Measurements from ENCODE around the gene SPOCK2.

SPOCK2 gene

DNA sequence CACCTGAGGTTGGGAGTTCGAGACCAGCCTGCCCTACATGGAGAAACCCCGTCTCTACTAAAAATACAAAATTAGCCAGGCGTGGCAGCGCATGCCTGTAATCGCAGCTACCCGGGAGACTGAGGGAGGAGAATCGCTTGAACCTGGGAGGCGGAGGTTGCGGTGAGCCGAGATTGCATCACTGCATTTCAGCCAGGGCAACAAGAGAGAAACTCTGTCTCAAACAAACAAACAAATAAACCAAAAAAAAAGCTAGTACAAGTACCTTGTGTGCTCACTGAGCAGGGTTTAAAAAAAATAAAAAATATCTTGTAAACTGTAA, 11.2 kb upstream of the SPOCK2 start:
- no peak overlapping the region for H3K4me3 ChIP-seq (ENCODE audit: low read depth, low read length)
- TF ChIP-seq, protein P1, sequence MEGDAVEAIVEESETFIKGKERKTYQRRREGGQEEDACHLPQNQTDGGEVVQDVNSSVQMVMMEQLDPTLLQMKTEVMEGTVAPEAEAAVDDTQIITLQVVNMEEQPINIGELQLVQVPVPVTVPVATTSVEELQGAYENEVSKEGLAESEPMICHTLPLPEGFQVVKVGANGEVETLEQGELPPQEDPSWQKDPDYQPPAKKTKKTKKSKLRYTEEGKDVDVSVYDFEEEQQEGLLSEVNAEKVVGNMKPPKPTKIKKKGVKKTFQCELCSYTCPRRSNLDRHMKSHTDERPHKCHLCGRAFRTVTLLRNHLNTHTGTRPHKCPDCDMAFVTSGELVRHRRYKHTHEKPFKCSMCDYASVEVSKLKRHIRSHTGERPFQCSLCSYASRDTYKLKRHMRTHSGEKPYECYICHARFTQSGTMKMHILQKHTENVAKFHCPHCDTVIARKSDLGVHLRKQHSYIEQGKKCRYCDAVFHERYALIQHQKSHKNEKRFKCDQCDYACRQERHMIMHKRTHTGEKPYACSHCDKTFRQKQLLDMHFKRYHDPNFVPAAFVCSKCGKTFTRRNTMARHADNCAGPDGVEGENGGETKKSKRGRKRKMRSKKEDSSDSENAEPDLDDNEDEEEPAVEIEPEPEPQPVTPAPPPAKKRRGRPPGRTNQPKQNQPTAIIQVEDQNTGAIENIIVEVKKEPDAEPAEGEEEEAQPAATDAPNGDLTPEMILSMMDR (IDR thresholded peaks at IDR 0.05; ENCODE audit: control insufficient read depth, extremely low read depth, insufficient read depth): no peak
- no peak for DNase-seq (ENCODE audit: low read depth)

DNA sequence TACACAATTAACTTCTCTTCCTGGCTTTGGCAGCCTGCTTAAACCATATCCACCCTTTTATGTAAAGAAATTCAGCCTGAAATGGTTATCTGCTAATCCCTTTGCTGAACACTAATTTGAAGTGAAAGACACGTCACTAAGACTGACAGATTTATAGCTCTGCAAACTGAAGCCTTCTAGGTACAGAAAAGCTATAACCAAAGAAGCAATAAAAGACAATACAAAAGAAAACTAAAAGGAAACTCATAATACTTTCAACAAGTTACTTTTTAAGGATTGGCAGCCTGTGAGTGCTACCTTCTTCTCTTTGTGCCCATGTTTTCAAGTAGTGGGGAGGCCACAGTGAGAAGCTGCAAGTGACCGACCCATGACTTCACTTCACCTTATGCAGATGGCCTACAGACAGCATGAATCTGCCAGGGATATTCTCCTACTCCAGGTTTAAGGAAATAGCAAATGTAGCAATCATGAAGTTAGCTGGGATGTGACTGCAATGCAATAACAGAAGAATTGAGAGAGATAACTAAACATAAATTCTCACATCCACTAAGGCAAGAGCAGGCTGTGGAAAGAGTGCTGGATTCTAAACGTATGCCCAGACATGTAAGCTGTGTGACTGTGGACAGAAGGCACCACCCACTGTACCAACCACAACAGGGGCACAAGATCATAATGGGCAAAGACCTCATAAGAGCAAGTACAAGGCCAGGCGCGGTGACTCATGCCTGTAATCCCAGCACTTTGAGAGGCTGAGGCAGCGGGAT, 10.7 kb upstream of the SPOCK2 start:
- TF ChIP-seq, protein P1 (IDR thresholded peaks at IDR 0.05; ENCODE audit: control insufficient read depth, extremely low read depth, insufficient read depth): no peak
- no peak for DNase-seq (ENCODE audit: low read depth)
- no peak overlapping the region for H3K4me3 ChIP-seq (ENCODE audit: low read depth, low read length)

DNA sequence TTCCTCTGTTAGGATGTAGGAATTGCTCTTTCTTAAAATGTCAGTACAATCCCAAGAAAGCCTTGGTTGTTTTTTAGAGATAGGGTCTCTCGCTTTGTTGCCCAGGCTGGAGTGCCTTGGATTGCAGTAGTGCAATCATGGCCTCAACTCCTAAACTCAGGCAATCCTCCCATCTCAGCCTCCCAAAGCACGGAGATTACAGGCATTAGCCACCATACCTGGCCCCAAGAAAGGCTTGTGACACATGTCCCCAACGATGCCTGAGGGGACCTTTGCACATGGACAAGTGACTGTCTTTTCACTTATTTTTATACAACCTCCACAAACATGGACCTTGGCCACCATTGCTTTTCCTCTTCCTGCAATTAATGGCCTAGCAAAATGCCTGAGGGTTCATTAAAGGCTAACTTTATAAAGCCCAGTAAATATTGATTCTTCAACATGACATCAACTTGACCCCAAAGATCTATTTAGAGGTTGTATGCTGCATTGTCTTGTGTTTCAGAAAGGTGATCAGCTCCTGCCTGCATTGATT, 10.0 kb upstream of the SPOCK2 start:
- H3K4me3 ChIP-seq (ENCODE audit: low read depth, low read length): no peak overlapping the region
- TF ChIP-seq, protein P1 (IDR thresholded peaks at IDR 0.05; ENCODE audit: control insufficient read depth, extremely low read depth, insufficient read depth): no peak
- no peak for DNase-seq (ENCODE audit: low read depth)

DNA sequence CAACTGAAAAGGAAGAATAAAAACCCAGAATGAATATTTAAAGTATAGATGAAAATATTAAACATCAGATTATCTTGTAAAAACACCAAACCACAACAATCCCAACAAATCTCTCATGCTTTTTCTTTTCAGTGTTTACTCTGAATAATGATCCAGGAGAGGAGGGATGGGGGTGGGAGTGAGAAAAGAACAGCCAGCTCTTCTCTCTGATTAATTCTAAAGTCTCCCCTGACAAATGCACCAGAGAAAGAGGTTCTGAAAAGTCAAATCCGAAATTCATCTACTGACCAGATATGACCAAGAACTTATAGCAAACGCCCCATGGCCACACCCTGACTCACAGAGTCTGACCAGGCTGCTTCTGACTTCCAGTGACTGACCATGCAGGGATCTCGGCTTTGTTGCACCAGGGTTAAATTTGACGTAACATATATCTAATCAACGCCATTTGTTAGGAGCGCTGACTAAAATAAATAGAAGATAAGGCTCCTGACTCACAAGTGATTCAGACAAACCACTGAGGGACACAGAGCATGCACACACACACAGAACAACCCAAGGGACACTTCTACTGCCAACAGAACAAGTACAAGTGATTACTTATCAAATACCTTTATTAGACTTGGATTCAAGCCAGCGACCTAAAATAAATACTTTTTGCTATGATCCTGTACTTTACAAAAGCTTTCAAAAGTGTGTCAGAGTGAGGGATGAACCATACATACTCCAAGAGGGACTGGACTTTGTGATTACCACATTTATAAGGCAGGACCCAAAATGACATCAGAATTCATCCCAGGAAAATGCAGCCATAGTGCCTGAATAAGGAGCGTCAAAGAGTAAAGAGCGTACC, 9.3 kb upstream of the SPOCK2 start:
- DNase-seq (ENCODE audit: low read depth): peak; percentile 88
- H3K4me3 ChIP-seq (ENCODE audit: low read depth, low read length): no peak overlapping the region
- TF ChIP-seq, protein P1 (IDR thresholded peaks at IDR 0.05; ENCODE audit: control insufficient read depth, extremely low read depth, insufficient read depth): no peak

DNA sequence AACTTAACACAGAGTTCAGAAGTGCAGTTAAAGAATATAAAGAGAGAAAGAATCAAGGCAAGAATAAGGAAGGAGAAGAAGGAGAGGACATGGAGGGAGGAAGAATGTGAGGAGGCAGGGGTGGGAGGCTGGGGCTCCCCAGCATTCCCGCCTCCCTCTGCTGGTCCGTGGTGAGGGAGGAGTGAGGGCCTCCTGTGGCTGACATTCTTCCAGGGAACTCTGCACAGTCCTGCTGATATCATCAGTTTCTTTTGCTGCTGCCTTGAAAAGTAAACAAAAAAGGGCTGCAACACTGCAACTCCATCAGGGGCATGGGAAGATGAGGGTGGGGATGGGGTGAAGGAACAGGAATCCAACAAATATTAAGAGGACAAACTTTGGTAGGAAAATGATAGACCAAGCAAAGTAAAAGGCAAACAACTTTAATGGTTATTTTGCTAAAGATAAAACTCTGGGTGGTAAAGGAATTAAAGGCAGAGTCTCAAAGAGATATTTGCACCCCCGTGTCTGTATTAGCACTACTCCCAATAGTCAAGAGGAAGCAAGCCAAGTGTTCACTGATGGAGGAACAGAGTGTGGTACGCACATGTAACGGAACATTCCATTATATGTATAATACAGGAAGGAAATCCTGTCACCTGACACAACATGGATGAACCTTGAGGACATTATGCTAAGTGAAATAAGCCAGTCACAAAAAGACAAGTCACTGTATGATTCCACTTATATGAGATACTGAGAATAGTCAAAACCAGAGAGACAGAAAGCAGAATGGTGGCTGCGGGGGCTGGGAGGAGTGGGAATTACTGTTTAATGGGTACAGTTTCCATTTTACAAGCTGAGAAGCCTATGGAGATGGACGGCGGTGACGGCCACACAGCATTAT, 8.0 kb upstream of the SPOCK2 start:
- no peak overlapping the region for H3K4me3 ChIP-seq (ENCODE audit: low read depth, low read length)
- TF ChIP-seq, protein P1 (IDR thresholded peaks at IDR 0.05; ENCODE audit: control insufficient read depth, extremely low read depth, insufficient read depth): 0 out of 2 replicates have a peak, but pooled peaks have one; percentile 12
- DNase-seq (ENCODE audit: low read depth): peak; percentile 51

DNA sequence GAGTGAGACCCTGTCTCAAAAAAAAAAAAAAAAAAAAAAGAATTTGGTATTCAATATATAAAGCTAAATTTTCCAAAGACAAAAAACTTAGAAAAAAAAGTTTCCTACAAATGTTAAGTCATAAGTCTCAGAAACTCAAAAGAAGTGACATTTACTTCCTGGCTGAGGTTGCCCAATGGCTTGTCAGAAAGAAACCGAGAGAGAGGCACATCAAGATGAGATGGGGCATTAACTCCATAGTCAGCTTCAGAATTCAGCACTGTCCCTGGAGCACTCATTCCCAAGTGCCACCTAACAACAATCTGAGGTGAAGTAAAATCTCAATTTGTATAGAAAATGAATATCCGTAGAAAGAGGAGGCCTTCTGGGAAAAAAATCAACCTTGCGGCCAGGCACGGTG, 6.8 kb upstream of the SPOCK2 start:
- no peak overlapping the region for H3K4me3 ChIP-seq (ENCODE audit: low read depth, low read length)
- no peak for DNase-seq (ENCODE audit: low read depth)
- TF ChIP-seq, protein P1 (IDR thresholded peaks at IDR 0.05; ENCODE audit: control insufficient read depth, extremely low read depth, insufficient read depth): no peak

All from LNCaP clone FGC (cell line).